HepG2 (cell line): Measurements from ENCODE around the gene EPDR1.

Source experiments
- HDAC2 ChIP-seq: sonication (generic); formaldehyde crosslinking; IDR thresholded peaks from 2 replicates; pipeline ENCODE4 v1.4.0; 2020; ENCODE audit warnings: missing genetic modification reagents
- SCMH1 ChIP-seq: sonication (generic); formaldehyde crosslinking; IDR thresholded peaks from 2 replicates; pipeline ENCODE4 v1.9.0; 2021; ENCODE audit warnings: missing genetic modification reagents, mild to moderate bottlenecking, borderline replicate concordance
- STAT5B ChIP-seq: sonication (generic); formaldehyde crosslinking; IDR thresholded peaks from 2 replicates; pipeline ENCODE4 v1.4.0; 2020; ENCODE audit warnings: missing genetic modification reagents
- TAF1 ChIP-seq: sonication (generic); formaldehyde crosslinking; IDR thresholded peaks from 2 replicates; pipeline ENCODE4 v1.4.0; 2020; ENCODE audit warnings: missing genetic modification reagents
- TF ChIP-seq, protein P1 (sequence below): fragments of 450-650 bp; IDR thresholded peaks from 2 replicates; pipeline ENCODE4 v1.6.1; 2017; ENCODE audit warnings: mild to moderate bottlenecking

DNA sequence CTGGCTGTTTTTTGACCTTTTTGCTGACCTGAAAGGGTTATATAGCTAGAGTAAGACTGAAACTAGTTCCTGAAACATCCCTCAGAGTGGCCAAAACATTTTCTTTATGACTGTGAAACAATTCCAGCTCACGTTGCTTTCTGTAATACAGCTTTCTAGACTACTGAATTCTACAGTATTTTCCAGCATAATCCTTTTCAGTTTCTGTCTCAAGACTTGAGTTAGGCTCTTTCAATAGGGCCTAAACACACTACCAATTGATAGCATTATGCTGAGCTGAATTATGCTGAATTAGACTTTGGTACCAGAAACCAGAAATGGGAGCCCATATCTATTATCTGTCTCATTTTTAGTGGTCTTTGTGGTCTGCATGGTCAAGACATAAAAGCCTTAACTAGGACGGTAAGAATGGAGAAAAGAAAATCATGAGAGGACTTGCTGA is 72.6 kb downstream of the EPDR1 start:
- TF ChIP-seq STAT5B (no peak), HDAC2 (CRISPR knock-in tag) (no peak), SCMH1 (CRISPR knock-in tag) (no peak), TAF1 (no peak)
- TF ChIP-seq, protein P1, sequence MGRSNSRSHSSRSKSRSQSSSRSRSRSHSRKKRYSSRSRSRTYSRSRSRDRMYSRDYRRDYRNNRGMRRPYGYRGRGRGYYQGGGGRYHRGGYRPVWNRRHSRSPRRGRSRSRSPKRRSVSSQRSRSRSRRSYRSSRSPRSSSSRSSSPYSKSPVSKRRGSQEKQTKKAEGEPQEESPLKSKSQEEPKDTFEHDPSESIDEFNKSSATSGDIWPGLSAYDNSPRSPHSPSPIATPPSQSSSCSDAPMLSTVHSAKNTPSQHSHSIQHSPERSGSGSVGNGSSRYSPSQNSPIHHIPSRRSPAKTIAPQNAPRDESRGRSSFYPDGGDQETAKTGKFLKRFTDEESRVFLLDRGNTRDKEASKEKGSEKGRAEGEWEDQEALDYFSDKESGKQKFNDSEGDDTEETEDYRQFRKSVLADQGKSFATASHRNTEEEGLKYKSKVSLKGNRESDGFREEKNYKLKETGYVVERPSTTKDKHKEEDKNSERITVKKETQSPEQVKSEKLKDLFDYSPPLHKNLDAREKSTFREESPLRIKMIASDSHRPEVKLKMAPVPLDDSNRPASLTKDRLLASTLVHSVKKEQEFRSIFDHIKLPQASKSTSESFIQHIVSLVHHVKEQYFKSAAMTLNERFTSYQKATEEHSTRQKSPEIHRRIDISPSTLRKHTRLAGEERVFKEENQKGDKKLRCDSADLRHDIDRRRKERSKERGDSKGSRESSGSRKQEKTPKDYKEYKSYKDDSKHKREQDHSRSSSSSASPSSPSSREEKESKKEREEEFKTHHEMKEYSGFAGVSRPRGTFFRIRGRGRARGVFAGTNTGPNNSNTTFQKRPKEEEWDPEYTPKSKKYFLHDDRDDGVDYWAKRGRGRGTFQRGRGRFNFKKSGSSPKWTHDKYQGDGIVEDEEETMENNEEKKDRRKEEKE, result no peak
